Measurements from ENCODE around the gene ATG2B.

The ATG2B gene

DNA sequence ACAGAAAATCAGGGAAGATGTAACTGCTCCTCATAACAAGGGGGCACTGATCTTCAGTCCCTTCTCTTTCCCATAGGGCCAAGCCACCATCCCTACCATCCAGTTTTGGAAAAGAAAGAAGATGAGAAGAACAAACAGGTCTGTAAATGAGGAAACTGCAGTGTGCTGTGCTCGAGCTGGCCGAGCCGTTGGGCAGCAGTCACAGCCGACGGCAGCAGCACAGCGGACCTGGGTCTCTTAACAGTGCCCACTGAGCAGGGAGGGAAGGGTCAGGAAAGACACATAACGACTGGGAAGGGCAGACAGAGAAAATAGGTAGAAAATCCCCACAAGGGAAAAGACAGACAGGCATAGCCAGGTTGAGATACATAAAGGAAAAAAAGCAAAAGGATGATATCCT, 68.9 kb downstream of the ATG2B start:
- no peak overlapping the region for H3K27ac ChIP-seq
- no peak for DNase-seq
- TF ChIP-seq, protein P1, sequence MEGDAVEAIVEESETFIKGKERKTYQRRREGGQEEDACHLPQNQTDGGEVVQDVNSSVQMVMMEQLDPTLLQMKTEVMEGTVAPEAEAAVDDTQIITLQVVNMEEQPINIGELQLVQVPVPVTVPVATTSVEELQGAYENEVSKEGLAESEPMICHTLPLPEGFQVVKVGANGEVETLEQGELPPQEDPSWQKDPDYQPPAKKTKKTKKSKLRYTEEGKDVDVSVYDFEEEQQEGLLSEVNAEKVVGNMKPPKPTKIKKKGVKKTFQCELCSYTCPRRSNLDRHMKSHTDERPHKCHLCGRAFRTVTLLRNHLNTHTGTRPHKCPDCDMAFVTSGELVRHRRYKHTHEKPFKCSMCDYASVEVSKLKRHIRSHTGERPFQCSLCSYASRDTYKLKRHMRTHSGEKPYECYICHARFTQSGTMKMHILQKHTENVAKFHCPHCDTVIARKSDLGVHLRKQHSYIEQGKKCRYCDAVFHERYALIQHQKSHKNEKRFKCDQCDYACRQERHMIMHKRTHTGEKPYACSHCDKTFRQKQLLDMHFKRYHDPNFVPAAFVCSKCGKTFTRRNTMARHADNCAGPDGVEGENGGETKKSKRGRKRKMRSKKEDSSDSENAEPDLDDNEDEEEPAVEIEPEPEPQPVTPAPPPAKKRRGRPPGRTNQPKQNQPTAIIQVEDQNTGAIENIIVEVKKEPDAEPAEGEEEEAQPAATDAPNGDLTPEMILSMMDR (IDR thresholded peaks at IDR 0.05; ENCODE audit: low read depth, low read length): no peak

DNA sequence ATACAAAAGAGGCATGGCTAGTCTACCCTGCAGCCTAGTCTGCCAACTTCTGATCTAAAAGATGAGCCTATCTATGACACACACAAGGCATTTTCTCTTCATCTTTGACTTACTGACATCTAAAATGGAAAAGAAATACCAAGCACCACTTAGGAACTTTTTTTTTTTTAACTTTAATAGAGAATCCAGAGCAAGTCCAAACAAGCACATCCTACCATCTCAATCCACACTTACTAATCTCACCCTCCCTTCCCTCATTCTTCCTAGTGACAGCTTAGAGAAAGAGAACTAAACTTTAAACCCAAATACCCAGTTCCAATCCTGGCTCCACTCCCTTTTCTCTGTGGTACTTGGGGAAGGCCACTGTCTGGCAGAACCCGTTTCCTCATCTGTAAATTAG, 75.3 kb downstream of the ATG2B start:
- DNase-seq: no peak
- H3K27me3 ChIP-seq (ENCODE audit: insufficient read depth, low read depth, severe bottlenecking): no peaks in the 10 kb centered on the region
- H3K27ac ChIP-seq: no peak overlapping the region

More for the DNA sequence above, 68.9 kb downstream of the ATG2B start:
- no peaks in the 10 kb centered on the region for H3K27me3 ChIP-seq (ENCODE audit: insufficient read depth, low read depth, severe bottlenecking)
- H3K4me3 ChIP-seq (ENCODE audit: low read depth, low read length): no peak overlapping the region
- no peaks in the 10 kb centered on the region for H3K9me3 ChIP-seq (ENCODE audit: severe bottlenecking)
- H3K36me3 ChIP-seq: peaks cover 11% of the 10 kb centered on the region

DNA sequence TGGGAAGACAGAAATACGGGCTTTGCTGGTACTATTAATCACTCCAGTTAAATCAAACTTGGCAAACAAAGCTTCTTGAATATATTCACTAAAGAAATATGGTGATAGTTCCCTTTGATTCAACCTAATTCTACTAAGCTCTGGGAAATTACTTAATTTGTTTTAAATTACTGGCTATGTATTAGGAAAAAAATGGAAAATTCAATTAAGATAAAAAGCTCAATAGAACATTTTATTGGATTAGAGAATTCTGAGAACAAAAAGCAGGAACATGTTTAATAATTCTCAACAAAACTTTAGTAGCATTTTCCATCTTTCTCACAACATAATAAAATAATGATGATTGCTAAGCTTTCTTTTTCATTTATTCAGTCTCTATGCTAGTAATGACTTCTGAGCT, 76.9 kb downstream of the ATG2B start:
- Histone ChIP-seq H3K9me3 (ENCODE audit: severe bottlenecking) (no peaks in the 10 kb centered on the region), H3K36me3 (peaks cover 13% of the 10 kb centered on the region), H3K27ac (no peak overlapping the region), H3K4me3 (ENCODE audit: low read depth, low read length) (no peak overlapping the region), H3K27me3 (ENCODE audit: insufficient read depth, low read depth, severe bottlenecking) (no peaks in the 10 kb centered on the region)
- TF ChIP-seq, protein P1 (IDR thresholded peaks at IDR 0.05; ENCODE audit: low read depth, low read length): no peak
- no peak for DNase-seq

More for the DNA sequence above, 75.3 kb downstream of the ATG2B start:
- TF ChIP-seq, protein P1 (IDR thresholded peaks at IDR 0.05; ENCODE audit: low read depth, low read length): no peak
- Histone ChIP-seq H3K4me3 (ENCODE audit: low read depth, low read length) (no peak overlapping the region), H3K36me3 (peaks cover 13% of the 10 kb centered on the region), H3K9me3 (ENCODE audit: severe bottlenecking) (no peaks in the 10 kb centered on the region)

DNA sequence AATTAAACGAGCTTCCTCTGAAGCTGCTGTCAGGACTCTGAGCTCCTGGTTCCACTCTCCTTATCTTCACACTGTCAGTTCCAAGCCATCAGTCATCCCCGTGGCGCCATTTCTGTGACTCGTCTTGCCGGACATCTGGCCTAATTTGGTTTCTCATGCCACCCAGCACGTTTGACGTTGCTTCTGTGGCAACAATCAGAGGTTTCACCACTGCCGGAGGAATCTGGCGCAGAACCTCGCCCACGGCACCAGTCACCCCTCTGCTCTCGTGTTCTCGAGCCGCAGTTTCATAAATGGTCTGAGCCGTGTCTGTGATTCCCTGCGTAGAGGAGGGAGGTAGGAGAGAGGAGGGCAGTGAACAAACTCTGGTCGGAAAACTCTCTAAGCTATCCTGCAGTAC, 77.5 kb downstream of the ATG2B start:
- Histone ChIP-seq H3K9me3 (ENCODE audit: severe bottlenecking) (no peaks in the 10 kb centered on the region), H3K4me3 (ENCODE audit: low read depth, low read length) (no peak overlapping the region), H3K36me3 (peaks cover 13% of the 10 kb centered on the region), H3K27me3 (ENCODE audit: insufficient read depth, low read depth, severe bottlenecking) (no peaks in the 10 kb centered on the region), H3K27ac (no peak overlapping the region)
- TF ChIP-seq, protein P1 (IDR thresholded peaks at IDR 0.05; ENCODE audit: low read depth, low read length): no peak
- no peak for DNase-seq

DNA sequence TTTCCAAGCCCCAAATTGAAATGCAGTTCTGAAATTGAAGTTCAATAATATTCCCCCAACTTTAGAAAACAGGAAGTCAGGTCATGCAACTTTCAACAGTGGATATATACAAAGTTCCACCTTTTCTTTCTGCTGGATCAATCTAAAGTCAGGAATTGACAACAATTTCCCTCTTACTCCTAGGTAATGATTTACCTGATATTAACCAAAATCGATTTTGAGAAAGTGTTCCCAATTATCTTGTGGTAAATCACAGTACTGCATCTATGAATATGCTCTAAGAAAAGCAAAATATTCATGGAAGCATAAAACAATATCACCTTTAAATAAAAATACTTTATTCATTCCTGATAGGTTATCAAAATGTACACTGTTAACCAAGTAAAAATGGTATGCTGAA, 78.7 kb downstream of the ATG2B start:
- Histone ChIP-seq H3K27me3 (ENCODE audit: insufficient read depth, low read depth, severe bottlenecking) (no peaks in the 10 kb centered on the region), H3K9me3 (ENCODE audit: severe bottlenecking) (no peaks in the 10 kb centered on the region), H3K27ac (no peak overlapping the region), H3K36me3 (peaks cover 3% of the 10 kb centered on the region), H3K4me3 (ENCODE audit: low read depth, low read length) (no peak overlapping the region)
- TF ChIP-seq, protein P1 (IDR thresholded peaks at IDR 0.05; ENCODE audit: low read depth, low read length): no peak
- DNase-seq: no peak

DNA sequence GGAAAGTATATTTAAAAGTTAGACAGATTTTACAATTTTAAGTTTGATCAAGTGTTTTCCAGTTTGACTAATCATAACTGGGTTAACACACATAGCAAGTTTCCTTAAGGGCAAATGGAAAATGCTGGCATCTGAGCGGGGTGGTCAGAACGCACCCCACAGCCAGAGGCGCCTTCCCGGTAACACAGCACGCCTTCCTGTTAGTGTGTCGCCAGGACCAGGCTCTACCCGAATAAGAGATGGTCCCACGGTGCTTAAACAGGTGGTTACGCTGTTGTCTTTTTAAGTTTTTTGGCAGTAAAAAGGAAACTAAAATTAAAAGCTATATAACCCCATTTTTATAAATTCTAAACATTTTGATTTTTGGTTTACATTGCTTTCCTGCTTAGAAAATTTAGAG, 79.1 kb downstream of the ATG2B start:
- no peak for DNase-seq
- H3K27me3 ChIP-seq (ENCODE audit: insufficient read depth, low read depth, severe bottlenecking): no peaks in the 10 kb centered on the region
- TF ChIP-seq, protein P1 (IDR thresholded peaks at IDR 0.05; ENCODE audit: low read depth, low read length): no peak
- H3K4me3 ChIP-seq (ENCODE audit: low read depth, low read length): no peak overlapping the region
- no peaks in the 10 kb centered on the region for H3K9me3 ChIP-seq (ENCODE audit: severe bottlenecking)
- H3K36me3 ChIP-seq: no peaks in the 10 kb centered on the region; the same call in none of the 2 replicates
- no peak overlapping the region for H3K27ac ChIP-seq

Measured in WERI-Rb-1 (cell line).